Activated B cell treated with CpG ODN at 0.5 μM for 24 hours (primary cell): ENCODE measurements around the gene LSR. TPM values are rescaled to one million over a fixed set of nuclear protein-coding genes. Genes with fewer than 3 reads are reported as not detected.
A peak's percentile ranks its signal among the peaks of the same experiment; 100 is the strongest.

Experiments used
- ATAC-seq: fragments of 200-7000 bp; cut with Tn5 transposase; one replicate; pipeline ENCODE4 v1.10.0; 2021; ENCODE audit warnings: low read depth, mild to moderate bottlenecking, moderate library complexity
- CTCF ChIA-PET: fragments of 350-600 bp; sonication (Branson Sonifier 250); formaldehyde crosslinking; loops from one replicate; lab custom pipeline; 2021; ENCODE audit warnings: antibody characterized with exemption; lab: Charles Lee
- POLR2A ChIA-PET: fragments of 350-600 bp; sonication (Branson Sonifier 250); formaldehyde crosslinking; loops from one replicate; lab custom pipeline; 2021; ENCODE audit warnings: antibody characterized with exemption; lab: Charles Lee
- DNase-seq: peaks from one replicate; pipeline ENCODE4 v3.0.0; 2022
- H3K27ac Mint-ChIP-seq: one replicate; pipeline ENCODE4 v1.8.0; 2020; ENCODE audit warnings: mixed read lengths
- H3K27me3 Mint-ChIP-seq: one replicate; pipeline ENCODE4 v1.8.0; 2021; ENCODE audit warnings: mixed read lengths
- H3K36me3 Mint-ChIP-seq: one replicate; pipeline ENCODE4 v1.8.0; 2021; ENCODE audit warnings: low read depth, mixed read lengths
- H3K4me1 Mint-ChIP-seq: one replicate; pipeline ENCODE4 v1.8.0; 2021; ENCODE audit warnings: mixed read lengths
- H3K4me3 Mint-ChIP-seq: one replicate; pipeline ENCODE4 v1.8.0; 2020; ENCODE audit warnings: mild to moderate bottlenecking, mixed read lengths
- H3K9me3 Mint-ChIP-seq: one replicate; pipeline ENCODE4 v1.8.0; 2020; ENCODE audit warnings: mixed read lengths
- intact Hi-C: fragments of 100-400 bp; cut with micrococcal nuclease; formaldehyde crosslinking; loops from one replicate; pipeline ENCODE4 v1.15.1; 2024
- total RNA-seq: library from RNA; stranded (reverse); gene quantifications from 2 replicates; pipeline ENCODE4 v1.2.3, GENCODE V29; 2022
- TF ChIP-seq, protein P1 (sequence below): fragments of 200-600 bp; IDR thresholded peaks from one replicate; pipeline ENCODE4 v1.8.0; 2022; ENCODE audit warnings: antibody characterized with exemption, mild to moderate bottlenecking

Gene LSR
- total RNA-seq, 1 donor from 2014 or later: 18.0 TPM

- ATAC-seq: peak; percentile 75
- no peaks in the 10 kb centered on the region for H3K36me3 Mint-ChIP-seq
- ChIA-PET POLR2A (interaction anchor here (0.6 to 3.3 kb wide), 21 partner anchors 10 to 1400 kb away, joined by 3 to 36 read pairs (median 4); partner anchors contain the start of genes FFAR1, FXYD5, USF2 and ZNF382), CTCF (interaction anchor here (0.9 to 1.8 kb wide), 3 partner anchors 9 to 68 kb away, joined by 3 to 6 read pairs (median 5); no protein-coding TSS in a partner anchor)
- TF ChIP-seq, protein P1, sequence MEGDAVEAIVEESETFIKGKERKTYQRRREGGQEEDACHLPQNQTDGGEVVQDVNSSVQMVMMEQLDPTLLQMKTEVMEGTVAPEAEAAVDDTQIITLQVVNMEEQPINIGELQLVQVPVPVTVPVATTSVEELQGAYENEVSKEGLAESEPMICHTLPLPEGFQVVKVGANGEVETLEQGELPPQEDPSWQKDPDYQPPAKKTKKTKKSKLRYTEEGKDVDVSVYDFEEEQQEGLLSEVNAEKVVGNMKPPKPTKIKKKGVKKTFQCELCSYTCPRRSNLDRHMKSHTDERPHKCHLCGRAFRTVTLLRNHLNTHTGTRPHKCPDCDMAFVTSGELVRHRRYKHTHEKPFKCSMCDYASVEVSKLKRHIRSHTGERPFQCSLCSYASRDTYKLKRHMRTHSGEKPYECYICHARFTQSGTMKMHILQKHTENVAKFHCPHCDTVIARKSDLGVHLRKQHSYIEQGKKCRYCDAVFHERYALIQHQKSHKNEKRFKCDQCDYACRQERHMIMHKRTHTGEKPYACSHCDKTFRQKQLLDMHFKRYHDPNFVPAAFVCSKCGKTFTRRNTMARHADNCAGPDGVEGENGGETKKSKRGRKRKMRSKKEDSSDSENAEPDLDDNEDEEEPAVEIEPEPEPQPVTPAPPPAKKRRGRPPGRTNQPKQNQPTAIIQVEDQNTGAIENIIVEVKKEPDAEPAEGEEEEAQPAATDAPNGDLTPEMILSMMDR: no peak
- peak; percentile 52 for DNase-seq
- no peaks in the 10 kb centered on the region for H3K27me3 Mint-ChIP-seq
- peaks cover 78% of the 10 kb centered on the region for H3K4me1 Mint-ChIP-seq
- H3K27ac Mint-ChIP-seq: peak overlapping the region; percentile 98
- peak overlapping the region; percentile 68 for H3K4me3 Mint-ChIP-seq
- peaks cover 3% of the 10 kb centered on the region for H3K9me3 Mint-ChIP-seq
- intact Hi-C loops: loop anchor here (1.0 to 5.0 kb wide), 3 partner anchors 33 to 50 kb away; partner anchors contain the start of gene FXYD5
These were observed 43.7 kb upstream of the LSR start for GRCh38 chr19:35204799-35205732.

DNA sequence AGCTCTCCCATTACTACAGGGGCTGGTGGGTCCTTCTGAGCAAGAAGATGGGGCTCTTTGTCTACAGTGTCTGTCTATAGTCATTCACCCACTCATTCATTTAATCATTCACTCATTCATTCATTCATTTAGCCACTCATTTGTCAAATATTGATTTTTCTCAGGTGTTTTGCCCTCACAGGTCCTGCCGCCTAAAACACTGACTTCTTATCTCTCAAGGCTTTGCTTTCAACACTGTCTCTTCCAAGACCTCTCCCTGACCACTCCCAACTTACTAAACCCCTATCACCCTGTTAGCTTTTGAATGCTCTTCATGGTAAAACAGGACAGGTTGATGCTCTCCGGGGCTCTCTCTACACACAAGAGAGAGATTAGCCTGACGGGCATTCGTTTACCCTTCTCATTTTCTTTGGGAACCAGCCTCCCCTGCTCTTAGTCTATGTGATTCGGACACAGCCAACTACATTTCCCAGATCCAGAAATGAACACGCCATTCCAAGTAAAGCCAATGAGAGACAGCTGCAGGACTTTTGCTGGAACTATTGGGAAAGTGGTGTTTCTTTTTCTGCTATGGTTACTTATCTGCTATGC is 43.0 kb upstream of the LSR start:
- intact Hi-C loops: loop anchor here (1.0 to 5.0 kb wide), 4 partner anchors 8 to 51 kb away; partner anchors contain the start of gene FXYD5
- ChIA-PET CTCF (interaction anchor here (0.9 to 1.8 kb wide), 7 partner anchors 9 to 68 kb away, joined by 3 to 6 read pairs (median 4); partner anchors contain the start of genes FXYD5 and FXYD7), POLR2A (interaction anchor here (0.6 to 3.3 kb wide), 23 partner anchors 10 to 280 kb away, joined by 3 to 36 read pairs (median 4); partner anchors contain the start of genes FFAR1, FXYD5 and USF2)
- H3K9me3 Mint-ChIP-seq: peaks cover 3% of the 10 kb centered on the region
- no peak for DNase-seq
- peaks cover 84% of the 10 kb centered on the region for H3K4me1 Mint-ChIP-seq
- ATAC-seq: peak; percentile 12
- H3K4me3 Mint-ChIP-seq: peak overlapping the region; percentile 68
- no peaks in the 10 kb centered on the region for H3K27me3 Mint-ChIP-seq
- no peaks in the 10 kb centered on the region for H3K36me3 Mint-ChIP-seq
- TF ChIP-seq, protein P1: no peak
- H3K27ac Mint-ChIP-seq: peak overlapping the region; percentile 98

- TF ChIP-seq, protein P1: no peak
- Mint-ChIP-seq H3K36me3 (no peaks in the 10 kb centered on the region), H3K27me3 (no peaks in the 10 kb centered on the region), H3K27ac (peak overlapping the region; percentile 98), H3K4me3 (peak overlapping the region; percentile 68), H3K9me3 (peaks cover 3% of the 10 kb centered on the region), H3K4me1 (peaks cover 88% of the 10 kb centered on the region)
- no peak for DNase-seq
- POLR2A ChIA-PET: interaction anchor here (0.6 to 3.3 kb wide), 20 partner anchors 9 to 534 kb away, joined by 3 to 36 read pairs (median 5); partner anchors contain the start of genes FFAR1, FXYD5 and FXYD7
- CTCF ChIA-PET: interaction anchor here (1.0 to 1.8 kb wide), 6 partner anchors 8 to 65 kb away, joined by 3 to 6 read pairs (median 4); partner anchors contain the start of genes FXYD5 and FXYD7
- ATAC-seq: peak; percentile 51
- intact Hi-C loops: loop anchor here (1.0 to 5.0 kb wide), 2 partner anchors 8 to 34 kb away; no protein-coding TSS in a partner anchor
These were observed 42.4 kb upstream of the LSR start for GRCh38 chr19:35206379-35206778.

GRCh38 chr19:35206855-35207254 is 41.9 kb upstream of the LSR start:
- Mint-ChIP-seq H3K9me3 (peaks cover 3% of the 10 kb centered on the region), H3K4me1 (peaks cover 91% of the 10 kb centered on the region), H3K4me3 (peak overlapping the region; percentile 68), H3K27ac (peak overlapping the region; percentile 98), H3K27me3 (no peaks in the 10 kb centered on the region), H3K36me3 (no peaks in the 10 kb centered on the region)
- POLR2A ChIA-PET: interaction anchor here (0.6 to 3.3 kb wide), 19 partner anchors 9 to 533 kb away, joined by 3 to 36 read pairs (median 5); partner anchors contain the start of genes FFAR1, FXYD5 and FXYD7
- intact Hi-C loops: loop anchor here (1.0 to 5.0 kb wide), 2 partner anchors 7 to 35 kb away; no protein-coding TSS in a partner anchor
- CTCF ChIA-PET: interaction anchor here (1.0 to 1.8 kb wide), 6 partner anchors 8 to 65 kb away, joined by 3 to 6 read pairs (median 4); partner anchors contain the start of genes FXYD5 and FXYD7
- ATAC-seq: no peak
- no peak for DNase-seq
- TF ChIP-seq, protein P1: no peak
